H9 (cell line): Measurements from ENCODE around the gene GCK. TPM values are rescaled to one million over a fixed set of nuclear protein-coding genes. Genes with fewer than 3 reads are reported as not detected.

Experiments
- DNase-seq: peaks from one replicate; pipeline ENCODE4 v3.0.0-alpha.2; 2017
- H2AFZ ChIP-seq: one replicate; pipeline ENCODE4 v1.6.1; 2013; ENCODE audit warnings: mild to moderate bottlenecking, low read length, control low read depth, moderate library complexity
- H2AK5ac ChIP-seq: 2 replicates; pipeline ENCODE4 v1.6.1; 2013; ENCODE audit warnings: low read length, control low read depth, mixed read lengths; ENCODE audit not compliant: insufficient read length
- H2BK120ac ChIP-seq: one replicate; pipeline ENCODE4 v1.6.1; 2013; ENCODE audit warnings: low read depth, mild to moderate bottlenecking, low read length, control low read depth, inconsistent platforms; ENCODE audit not compliant: poor library complexity, severe bottlenecking
- H2BK12ac ChIP-seq: 2 replicates; pipeline ENCODE4 v1.6.1; 2013; ENCODE audit warnings: low read length, control low read depth, mixed read lengths, low read depth; ENCODE audit not compliant: insufficient read length
- H2BK15ac ChIP-seq: 2 replicates; pipeline ENCODE4 v1.6.1; 2013; ENCODE audit warnings: low read depth, low read length, control low read depth
- H2BK20ac ChIP-seq: one replicate; pipeline ENCODE4 v1.6.1; 2013; ENCODE audit warnings: low read depth, mild to moderate bottlenecking, low read length, control low read depth, inconsistent platforms; ENCODE audit not compliant: poor library complexity, severe bottlenecking
- H2BK5ac ChIP-seq: 2 replicates; pipeline ENCODE4 v1.6.1; 2013; ENCODE audit warnings: low read length, control low read depth, mixed read lengths; ENCODE audit not compliant: insufficient read length
- H3K14ac ChIP-seq: 2 replicates; pipeline ENCODE4 v1.6.1; 2013; ENCODE audit warnings: low read length, control low read depth; ENCODE audit not compliant: insufficient read depth
- H3K18ac ChIP-seq: 2 replicates; pipeline ENCODE4 v1.6.1; 2013; ENCODE audit warnings: low read depth, mild to moderate bottlenecking, mixed read lengths, low read length, control low read depth; ENCODE audit not compliant: insufficient read length
- H3K23ac ChIP-seq: 2 replicates; pipeline ENCODE4 v1.6.1; 2013; ENCODE audit warnings: low read length, control low read depth, mixed read lengths, low read depth; ENCODE audit not compliant: insufficient read length
- H3K23me2 ChIP-seq: 2 replicates; pipeline ENCODE4 v1.6.1; 2013; ENCODE audit warnings: low read depth, mild to moderate bottlenecking, mixed read lengths, low read length, control low read depth; ENCODE audit not compliant: insufficient read length, poor library complexity, severe bottlenecking
- H3K27ac ChIP-seq: 2 replicates; pipeline ENCODE4 v1.5.1; 2013; ENCODE audit warnings: low read length, control low read depth, mixed read lengths, low read depth; ENCODE audit not compliant: insufficient read length
- H3K27me3 ChIP-seq: 2 replicates; pipeline ENCODE4 v1.6.1; 2013; ENCODE audit warnings: low read length, control low read depth, inconsistent platforms; ENCODE audit not compliant: insufficient read depth
- H3K4ac ChIP-seq: 2 replicates; pipeline ENCODE4 v1.6.1; 2013; ENCODE audit warnings: low read depth, mild to moderate bottlenecking, control low read depth, inconsistent platforms, low read length, moderate library complexity
- H3K4me1 ChIP-seq: 2 replicates; pipeline ENCODE4 v1.6.1; 2013; ENCODE audit warnings: low read length, control low read depth, inconsistent platforms; ENCODE audit not compliant: insufficient read depth
- H3K4me2 ChIP-seq: 2 replicates; pipeline ENCODE4 v1.6.1; 2013; ENCODE audit warnings: low read length, control low read depth, mixed read lengths; ENCODE audit not compliant: insufficient read length, insufficient read depth
- H3K56ac ChIP-seq: 2 replicates; pipeline ENCODE4 v1.6.1; 2013; ENCODE audit warnings: low read depth, mild to moderate bottlenecking, mixed read lengths, low read length, control low read depth; ENCODE audit not compliant: insufficient read length
- H3K79me1 ChIP-seq: 2 replicates; pipeline ENCODE4 v1.6.1; 2013; ENCODE audit warnings: low read depth, mild to moderate bottlenecking, moderate library complexity, low read length, control low read depth, inconsistent platforms; ENCODE audit not compliant: insufficient read depth, poor library complexity, severe bottlenecking
- H3K79me2 ChIP-seq: 2 replicates; pipeline ENCODE4 v1.6.1; 2013; ENCODE audit warnings: low read length, control low read depth, inconsistent platforms; ENCODE audit not compliant: insufficient read depth
- H3K9ac ChIP-seq: 2 replicates; pipeline ENCODE4 v1.6.1; 2013; ENCODE audit warnings: low read length, control low read depth, mixed read lengths; ENCODE audit not compliant: insufficient read length; ENCODE audit errors: extremely low read depth
- H3K9me3 ChIP-seq: one replicate; pipeline ENCODE4 v1.6.1; 2013; ENCODE audit warnings: low read depth, low read length, inconsistent platforms; ENCODE audit not compliant: control insufficient read depth
- H3T11ph ChIP-seq: one replicate; pipeline ENCODE4 v1.6.1; 2013; ENCODE audit warnings: mild to moderate bottlenecking, low read length, control low read depth, inconsistent platforms
- H4K20me1 ChIP-seq: one replicate; pipeline ENCODE4 v1.6.1; 2013; ENCODE audit not compliant: control insufficient read depth, insufficient read length, insufficient read depth
- H4K5ac ChIP-seq: 2 replicates; pipeline ENCODE4 v1.6.1; 2013; ENCODE audit warnings: low read depth, mild to moderate bottlenecking, mixed read lengths, low read length, control low read depth; ENCODE audit not compliant: insufficient read length
- H4K8ac ChIP-seq: replicated peaks from 2 replicates; pipeline ENCODE4 v1.6.1; 2013; ENCODE audit warnings: low read length, control low read depth, mixed read lengths, low read depth; ENCODE audit not compliant: insufficient read length
- H4K91ac ChIP-seq: 2 replicates; pipeline ENCODE4 v1.6.1; 2013; ENCODE audit warnings: low read depth, mild to moderate bottlenecking, moderate library complexity, mixed read lengths, low read length, control low read depth; ENCODE audit not compliant: insufficient read length
- H3K27ac Mint-ChIP-seq, 3 experiments: 2 replicates in 2 of 3; 3 replicates in 1 of 3; pipeline ENCODE4 v1.8.0; 2020 to 2021; ENCODE audit warnings: mixed read lengths in 3 of 3, mild to moderate bottlenecking in 1 of 3, moderate library complexity in 1 of 3
- H3K27me3 Mint-ChIP-seq: 2 replicates; pipeline ENCODE4 v1.8.0; 2021; ENCODE audit warnings: low read depth, mild to moderate bottlenecking, moderate library complexity, mixed read lengths
- H3K36me3 Mint-ChIP-seq, 3 experiments: 2 replicates in 2 of 3; 3 replicates in 1 of 3; pipeline ENCODE4 v1.8.0; 2020 to 2021; ENCODE audit warnings: low read depth in 3 of 3, mixed read lengths in 3 of 3; ENCODE audit not compliant: insufficient read depth in 1 of 3
- H3K4me1 Mint-ChIP-seq, 2 experiments: 2 replicates each; pipeline ENCODE4 v1.8.0; 2020; ENCODE audit warnings: mixed read lengths in 2 of 2
- H3K4me3 Mint-ChIP-seq, 2 experiments: 2 replicates in 1 of 2; 3 replicates in 1 of 2; pipeline ENCODE4 v1.8.0; 2020 to 2021; ENCODE audit warnings: mild to moderate bottlenecking in 2 of 2, mixed read lengths in 2 of 2, moderate library complexity in 1 of 2
- H3K9me3 Mint-ChIP-seq, 2 experiments: 2 replicates in 1 of 2; 3 replicates in 1 of 2; pipeline ENCODE4 v1.8.0; 2020; ENCODE audit warnings: mild to moderate bottlenecking in 2 of 2, mixed read lengths in 2 of 2, moderate library complexity in 1 of 2
- WGBS: extraction: QIAGEN DNeasy Blood & Tissue Kit; methylation state at CpG from one replicate; pipeline ENCODE4 v1.1.7; 2013; ENCODE audit warnings: missing lambda C conversion rate, low lambda C conversion rate, mixed read lengths; ENCODE audit not compliant: insufficient read length; ENCODE audit errors: extremely low coverage; 5-methylcytosine and 5-hydroxymethylcytosine counted together
- total RNA-seq: library from RNA; stranded (reverse); gene quantifications from 2 replicates; pipeline ENCODE4 v1.2.1, GENCODE V29; 2021
- TF ChIP-seq, protein P1 (sequence below): fragments of 200-600 bp; sonication (generic); conservative IDR thresholded peaks from 3 replicates; pipeline ENCODE4 v1.8.0; 2021; ENCODE audit warnings: antibody characterized with exemption, mild to moderate bottlenecking

Gene GCK
- total RNA-seq, 1 experiment from 2014 or later, result 0.98 TPM

DNA sequence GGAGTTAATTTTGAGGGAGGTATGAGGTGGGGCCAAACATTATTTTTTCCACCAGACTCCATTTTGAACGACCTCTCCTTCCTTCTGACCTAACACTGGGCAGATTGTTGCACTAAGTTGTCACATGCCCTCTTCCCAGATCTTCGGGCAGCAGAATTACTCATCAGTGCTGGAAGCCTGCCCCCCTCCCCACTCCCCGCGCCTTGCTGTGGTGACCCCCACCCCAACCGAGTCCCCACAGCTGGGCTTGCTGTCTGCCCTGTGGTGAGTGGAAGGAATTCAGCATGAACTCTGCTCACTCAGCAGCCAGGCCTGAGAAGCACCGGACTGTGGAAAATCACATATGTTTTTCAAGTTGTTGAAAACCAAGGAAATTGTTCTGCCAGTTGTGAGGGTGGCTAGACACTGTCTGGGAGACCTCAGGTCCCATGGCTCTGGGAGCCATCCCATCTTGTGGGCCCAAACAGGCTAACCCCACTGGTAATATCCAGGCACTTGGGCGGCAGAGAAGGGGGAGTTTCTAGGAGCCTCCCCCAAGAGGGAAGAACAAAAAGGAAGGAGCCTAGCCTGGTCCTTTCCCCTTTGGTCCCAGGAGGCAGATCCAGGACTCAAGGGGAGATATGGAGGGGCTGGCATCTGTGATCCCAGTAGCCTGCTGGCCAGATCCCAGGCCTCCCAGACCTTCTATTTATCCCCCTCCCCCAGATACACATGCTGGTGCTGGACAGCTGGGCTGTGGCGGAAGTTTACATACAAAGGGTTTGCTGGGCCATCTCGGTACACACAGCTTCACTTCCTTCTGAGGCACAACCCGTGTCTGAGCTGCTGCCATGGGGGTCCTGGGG is 88.6 kb downstream of the GCK start:
- TF ChIP-seq, protein P1, sequence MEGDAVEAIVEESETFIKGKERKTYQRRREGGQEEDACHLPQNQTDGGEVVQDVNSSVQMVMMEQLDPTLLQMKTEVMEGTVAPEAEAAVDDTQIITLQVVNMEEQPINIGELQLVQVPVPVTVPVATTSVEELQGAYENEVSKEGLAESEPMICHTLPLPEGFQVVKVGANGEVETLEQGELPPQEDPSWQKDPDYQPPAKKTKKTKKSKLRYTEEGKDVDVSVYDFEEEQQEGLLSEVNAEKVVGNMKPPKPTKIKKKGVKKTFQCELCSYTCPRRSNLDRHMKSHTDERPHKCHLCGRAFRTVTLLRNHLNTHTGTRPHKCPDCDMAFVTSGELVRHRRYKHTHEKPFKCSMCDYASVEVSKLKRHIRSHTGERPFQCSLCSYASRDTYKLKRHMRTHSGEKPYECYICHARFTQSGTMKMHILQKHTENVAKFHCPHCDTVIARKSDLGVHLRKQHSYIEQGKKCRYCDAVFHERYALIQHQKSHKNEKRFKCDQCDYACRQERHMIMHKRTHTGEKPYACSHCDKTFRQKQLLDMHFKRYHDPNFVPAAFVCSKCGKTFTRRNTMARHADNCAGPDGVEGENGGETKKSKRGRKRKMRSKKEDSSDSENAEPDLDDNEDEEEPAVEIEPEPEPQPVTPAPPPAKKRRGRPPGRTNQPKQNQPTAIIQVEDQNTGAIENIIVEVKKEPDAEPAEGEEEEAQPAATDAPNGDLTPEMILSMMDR, result no peak
- Mint-ChIP-seq H3K27ac (no peak overlapping the region; a peak in 1 of 7 replicates), H3K27me3 (peaks cover 31% of the 10 kb centered on the region), H3K9me3 (no peaks in the 10 kb centered on the region; a peak in 1 of 5 replicates), H3K36me3 (no peaks in the 10 kb centered on the region), H3K4me1 (peaks cover 8 to 18% of the 10 kb centered on the region in 2 experiments), H3K4me3 (no peak overlapping the region)
- Histone ChIP-seq H2AK5ac (no peak overlapping the region), H3T11ph (no peak overlapping the region), H3K27ac (no peak overlapping the region), H3K9ac (no peak overlapping the region), H3K4me1 (no peaks in the 10 kb centered on the region; the same call in 1 of the 2 replicates), H3K18ac (no peak overlapping the region), H3K9me3 (no peaks in the 10 kb centered on the region), H3K56ac (no peak overlapping the region), H2BK20ac (no peak overlapping the region), H4K20me1 (no peaks in the 10 kb centered on the region), H2BK15ac (no peak overlapping the region), H3K23me2 (peaks cover 10% of the 10 kb centered on the region), H3K79me2 (no peaks in the 10 kb centered on the region), H3K23ac (no peak overlapping the region), H4K5ac (no peak overlapping the region), H2BK5ac (no peak overlapping the region), H3K27me3 (no peaks in the 10 kb centered on the region; the same call in 1 of the 2 replicates), H4K91ac (no peak overlapping the region), H3K4me2 (no peak overlapping the region), H3K79me1 (no peaks in the 10 kb centered on the region), H3K14ac (no peak overlapping the region), H4K8ac (no peak overlapping the region), H2BK120ac (no peak overlapping the region), H2AFZ (no peak overlapping the region), H2BK12ac (no peak overlapping the region), H3K4ac (no peak overlapping the region)
- WGBS, result no CpG with 5 or more reads among the region's 10 CpGs
- no peak for DNase-seq
